ENCODE data around the gene ERN1. TPM values are rescaled to one million over a fixed set of nuclear protein-coding genes. Genes with fewer than 3 reads are reported as not detected.

Gene ERN1
- total and polyA plus RNA-seq, 4 donors: 8.3 to 34.2 (median 19.4) TPM

DNA sequence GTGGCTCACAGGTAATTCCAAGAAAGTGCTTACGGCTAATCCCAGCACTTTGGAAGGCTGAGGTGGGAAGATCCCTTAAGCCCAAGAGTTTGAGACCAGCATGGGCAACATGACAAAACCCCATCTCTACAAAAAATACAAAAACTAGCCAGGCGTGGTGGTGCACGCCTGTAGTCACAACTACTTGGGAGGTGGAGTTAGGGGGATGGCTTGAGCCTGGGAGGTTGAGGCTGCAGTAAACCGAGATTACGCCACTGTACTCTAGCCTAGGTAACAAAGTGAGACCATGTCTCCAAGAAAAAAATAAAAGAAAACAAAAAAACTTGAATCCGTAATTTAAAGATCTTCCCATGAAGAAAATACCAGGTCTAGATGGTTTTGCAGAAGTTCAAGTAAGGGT is 114.5 kb downstream of the ERN1 start:
- H3K27ac ChIP-seq (ENCODE audit: low read depth in 1 of 2, low read length in 1 of 2): peak overlapping the region in 1 of 2 donors; percentile 22
- TF ChIP-seq, protein P1, sequence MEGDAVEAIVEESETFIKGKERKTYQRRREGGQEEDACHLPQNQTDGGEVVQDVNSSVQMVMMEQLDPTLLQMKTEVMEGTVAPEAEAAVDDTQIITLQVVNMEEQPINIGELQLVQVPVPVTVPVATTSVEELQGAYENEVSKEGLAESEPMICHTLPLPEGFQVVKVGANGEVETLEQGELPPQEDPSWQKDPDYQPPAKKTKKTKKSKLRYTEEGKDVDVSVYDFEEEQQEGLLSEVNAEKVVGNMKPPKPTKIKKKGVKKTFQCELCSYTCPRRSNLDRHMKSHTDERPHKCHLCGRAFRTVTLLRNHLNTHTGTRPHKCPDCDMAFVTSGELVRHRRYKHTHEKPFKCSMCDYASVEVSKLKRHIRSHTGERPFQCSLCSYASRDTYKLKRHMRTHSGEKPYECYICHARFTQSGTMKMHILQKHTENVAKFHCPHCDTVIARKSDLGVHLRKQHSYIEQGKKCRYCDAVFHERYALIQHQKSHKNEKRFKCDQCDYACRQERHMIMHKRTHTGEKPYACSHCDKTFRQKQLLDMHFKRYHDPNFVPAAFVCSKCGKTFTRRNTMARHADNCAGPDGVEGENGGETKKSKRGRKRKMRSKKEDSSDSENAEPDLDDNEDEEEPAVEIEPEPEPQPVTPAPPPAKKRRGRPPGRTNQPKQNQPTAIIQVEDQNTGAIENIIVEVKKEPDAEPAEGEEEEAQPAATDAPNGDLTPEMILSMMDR (IDR thresholded peaks at IDR 0.05; ENCODE audit: control extremely low read depth, extremely low read depth): no peak
- 87 to 91% methylated on average over 6 of the region's 6 CpGs for WGBS, 2 donors

DNA sequence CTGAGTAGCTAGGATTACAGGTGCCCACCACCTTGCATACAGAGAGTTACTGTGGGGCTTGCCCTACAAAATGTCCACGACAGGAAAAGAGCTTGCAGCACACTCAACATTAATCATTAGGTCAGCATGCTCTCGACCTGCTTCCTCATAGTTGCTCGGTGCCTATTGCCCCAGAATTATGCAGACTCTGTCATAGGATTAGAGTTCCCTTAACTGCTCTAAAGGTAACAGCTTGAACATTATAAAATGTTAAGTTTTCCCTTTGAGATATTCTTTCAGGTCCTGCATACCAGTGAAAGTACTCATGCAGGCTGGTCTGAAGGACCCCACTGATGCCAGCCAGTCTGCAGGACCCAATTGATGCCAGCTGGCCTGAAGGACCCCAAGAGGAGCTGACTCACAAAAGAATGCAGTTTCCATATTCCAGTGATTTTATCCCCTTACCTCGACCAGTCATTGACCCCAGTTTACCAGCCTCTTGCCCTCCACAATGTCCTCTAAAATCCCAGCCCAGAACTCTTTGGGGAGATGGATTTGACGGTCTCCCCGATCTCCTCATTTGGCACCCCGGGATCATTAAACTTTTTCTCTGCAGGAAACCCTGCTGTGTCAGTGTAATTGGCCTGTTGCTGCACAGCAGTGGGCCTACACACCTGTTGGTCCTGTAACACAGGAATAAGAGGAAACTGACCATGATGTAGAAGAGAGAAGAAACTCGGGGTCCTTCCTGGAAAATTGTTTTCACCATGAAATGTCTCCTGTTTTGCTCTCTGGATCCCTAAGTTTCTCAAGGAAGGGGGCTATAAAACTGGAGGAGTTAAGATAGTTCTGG is 120.2 kb downstream of the ERN1 start:
- TF ChIP-seq, protein P1 (IDR thresholded peaks at IDR 0.05; ENCODE audit: control extremely low read depth, extremely low read depth): no peak
- H3K27ac ChIP-seq (ENCODE audit: low read depth in 1 of 2, low read length in 1 of 2): peak overlapping the region in 1 of 2 donors; percentile 21
- H3K4me3 ChIP-seq: no peak overlapping the region
- ATAC-seq (ENCODE audit: insufficient read depth, low FRiP score) (no peak), DNase-seq (no peak)
- WGBS, 2 donors: 56 to 59% methylated on average over 8 of the region's 8 CpGs
- H3K36me3 ChIP-seq (ENCODE audit: control insufficient read depth in 4 of 4, insufficient read depth in 4 of 4, low read length in 4 of 4): peaks cover 0 to 3% (median 0%) of the 10 kb centered on the region in 4 donors
- H3K9ac ChIP-seq (ENCODE audit: insufficient read depth in 1 of 2, low read length in 2 of 2): no peak overlapping the region
- peaks cover 0 to 20% (median 15%) of the 10 kb centered on the region in 5 donors for H3K4me1 ChIP-seq (ENCODE audit: control insufficient read depth in 5 of 5, insufficient read depth in 5 of 5, low read length in 5 of 5)
- H3K9me3 ChIP-seq (ENCODE audit: control insufficient read depth in 4 of 4, insufficient read depth in 3 of 4, low read length in 3 of 4): peaks cover 0 to 1% (median 0%) of the 10 kb centered on the region in 4 donors
- no peaks in the 10 kb centered on the region for H3K27me3 ChIP-seq (ENCODE audit: control insufficient read depth in 3 of 3, insufficient read depth in 3 of 3, low read length in 2 of 3)

More for the DNA sequence above, 114.5 kb downstream of the ERN1 start:
- Histone ChIP-seq H3K27me3 (ENCODE audit: control insufficient read depth in 3 of 3, insufficient read depth in 3 of 3, low read length in 2 of 3) (no peaks in the 10 kb centered on the region), H3K9ac (ENCODE audit: insufficient read depth in 1 of 2, low read length in 2 of 2) (no peak overlapping the region), H3K36me3 (ENCODE audit: control insufficient read depth in 4 of 4, insufficient read depth in 4 of 4, low read length in 4 of 4) (no peaks in the 10 kb centered on the region), H3K4me3 (no peak overlapping the region), H3K9me3 (ENCODE audit: control insufficient read depth in 4 of 4, insufficient read depth in 3 of 4, low read length in 3 of 4) (no peaks in the 10 kb centered on the region), H3K4me1 (ENCODE audit: control insufficient read depth in 5 of 5, insufficient read depth in 5 of 5, low read length in 5 of 5) (peaks cover 0 to 7% (median 5%) of the 10 kb centered on the region in 5 donors)
- DNase-seq (no peak), ATAC-seq (ENCODE audit: insufficient read depth, low FRiP score) (no peak)

DNA sequence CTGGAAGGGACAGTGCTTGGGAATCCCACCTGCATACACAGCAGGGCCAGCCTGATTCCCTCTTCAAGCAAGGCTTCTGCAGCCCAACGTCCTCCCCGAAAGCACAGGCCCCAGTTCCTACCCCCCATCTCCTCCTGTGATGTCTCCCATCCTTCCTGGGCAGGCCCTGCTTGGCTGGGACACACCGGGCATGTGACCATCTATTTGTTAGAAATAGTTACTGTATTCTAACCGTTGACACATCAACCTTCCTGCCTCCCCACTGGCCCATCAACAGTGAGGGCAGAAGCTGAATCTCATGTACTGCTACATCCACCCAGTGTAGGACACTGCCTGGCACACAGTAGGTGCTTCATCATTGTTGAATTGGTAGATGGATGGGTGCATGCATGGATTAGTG is 121.1 kb downstream of the ERN1 start:
- WGBS, 2 donors: 42 to 54% methylated on average over 4 of the region's 4 CpGs
- ATAC-seq (ENCODE audit: insufficient read depth, low FRiP score) (no peak), DNase-seq (no peak)
- TF ChIP-seq, protein P1 (IDR thresholded peaks at IDR 0.05; ENCODE audit: control extremely low read depth, extremely low read depth): no peak
- Histone ChIP-seq H3K27ac (ENCODE audit: low read depth in 1 of 2, low read length in 1 of 2) (peak overlapping the region in 1 of 2 donors; percentile 59), H3K9me3 (ENCODE audit: control insufficient read depth in 4 of 4, insufficient read depth in 3 of 4, low read length in 3 of 4) (peaks cover 0 to 1% (median 0%) of the 10 kb centered on the region in 4 donors), H3K9ac (ENCODE audit: insufficient read depth in 1 of 2, low read length in 2 of 2) (no peak overlapping the region), H3K4me1 (ENCODE audit: control insufficient read depth in 5 of 5, insufficient read depth in 5 of 5, low read length in 5 of 5) (peaks cover 0 to 23% (median 15%) of the 10 kb centered on the region in 5 donors), H3K4me3 (no peak overlapping the region), H3K36me3 (ENCODE audit: control insufficient read depth in 4 of 4, insufficient read depth in 4 of 4, low read length in 4 of 4) (peaks cover 0 to 4% (median 0%) of the 10 kb centered on the region in 4 donors), H3K27me3 (ENCODE audit: control insufficient read depth in 3 of 3, insufficient read depth in 3 of 3, low read length in 2 of 3) (no peaks in the 10 kb centered on the region)
